K562 (cell line): ENCODE results near the gene ITGB2. TPM values are rescaled to one million over a fixed set of nuclear protein-coding genes. Genes with fewer than 3 reads are reported as not detected.

Source experiments
- FOS ChIP-seq: IDR thresholded peaks from 3 replicates; pipeline ENCODE4 v1.6.1; 2011; ENCODE audit not compliant: insufficient read length; ENCODE audit errors: extremely low read depth
- GATAD2A ChIP-seq: fragments of 450-650 bp; IDR thresholded peaks from 2 replicates; pipeline ENCODE4 v1.6.1; 2017
- KDM1A ChIP-seq, 2 experiments: fragments of 450-650 bp; IDR thresholded peaks; 2 replicates each; pipeline ENCODE4 v1.6.1; 2016; ENCODE audit warnings: mild to moderate bottlenecking in 2 of 2
- KHSRP ChIP-seq: fragments of 450-650 bp; IDR thresholded peaks from 2 replicates; pipeline ENCODE4 v1.6.1; 2017
- NFYB ChIP-seq: IDR thresholded peaks from 2 replicates; pipeline ENCODE4 v1.6.1; 2011; ENCODE audit warnings: mild to moderate bottlenecking, moderate library complexity; ENCODE audit not compliant: insufficient read length; ENCODE audit errors: extremely low read depth
- NR3C1 ChIP-seq: sonication (generic); formaldehyde crosslinking; IDR thresholded peaks from 2 replicates; pipeline ENCODE4 v1.8.1; 2022; ENCODE audit warnings: missing genetic modification reagents
- SAFB ChIP-seq: fragments of 200-400 bp; formaldehyde crosslinking; IDR thresholded peaks from 2 replicates; pipeline ENCODE4 v1.6.1; 2017; ENCODE audit warnings: low read depth, low read length, borderline replicate concordance
- SRSF3 ChIP-seq: fragments of 200-400 bp; formaldehyde crosslinking; IDR thresholded peaks from 2 replicates; pipeline ENCODE4 v1.6.1; 2016; ENCODE audit warnings: mild to moderate bottlenecking, low read length, moderate library complexity; ENCODE audit not compliant: insufficient read depth
- TAF15 ChIP-seq: fragments of 200-400 bp; formaldehyde crosslinking; IDR thresholded peaks from 2 replicates; pipeline ENCODE4 v1.6.1; 2017; ENCODE audit warnings: mild to moderate bottlenecking, low read depth, low read length, moderate library complexity
- polyA plus RNA-seq, 8 experiments: library from polyadenylated mRNA; depleted of rRNA in 4 of 8; stranded (reverse) in 5 of 8; unstranded in 3 of 8; fragments of >200 nt; fragmentation: Nextera tagmentation in 2 of 8; fragmentation: Illumina TruSeq in 1 of 8; extraction: Ambion mirVana in 2 of 8; extraction: Trizol in 1 of 8; gene quantifications; 2 replicates each; pipeline versions ENCODE4 v1.2.1 to v1.2.3, GENCODE V29; 2011 to 2014; ENCODE audit warnings: inconsistent platforms in 1 of 8, missing spikeins in 1 of 8
- total RNA-seq, 7 experiments: library from RNA; depleted of rRNA in 6 of 7; stranded (reverse); fragments of >200 nt in 6 of 7; fragmentation: Illumina TruSeq in 2 of 7; extraction: Trizol in 2 of 7; gene quantifications; 2 replicates each; pipeline versions ENCODE4 v1.2.1 to v1.2.3, GENCODE V29; 2011 to 2021; ENCODE audit warnings: low replicate concordance in 1 of 7
- TF ChIP-seq, protein P1 (sequence below): sonication (generic); formaldehyde crosslinking; IDR thresholded peaks from 2 replicates; pipeline ENCODE4 v1.8.0; 2023; ENCODE audit warnings: missing genetic modification reagents, mild to moderate bottlenecking, borderline replicate concordance
- TF ChIP-seq, protein P2 (sequence below): fragments of 250-450 bp; sonication (Bioruptor Pico); IDR thresholded peaks from 2 replicates; pipeline ENCODE4 v1.5.0; 2020; ENCODE audit warnings: mild to moderate bottlenecking
- TF ChIP-seq, protein P3 (sequence below): fragments of 450-650 bp; formaldehyde crosslinking; IDR thresholded peaks from 2 replicates; pipeline ENCODE4 v1.4.0; 2020; ENCODE audit warnings: mild to moderate bottlenecking, moderate library complexity
- TF ChIP-seq, protein P4 (sequence below): fragments of 450-650 bp; conservative IDR thresholded peaks from 2 replicates; pipeline ENCODE4 v1.6.1; 2016; ENCODE audit warnings: missing genetic modification characterization, low read depth, mild to moderate bottlenecking, missing compliant biosample characterization, moderate library complexity
- TF ChIP-seq, protein P5 (sequence below): fragments of 200-800 bp; sonication (Bioruptor generic); IDR thresholded peaks from 2 replicates; pipeline ENCODE4 v1.6.1; 2017; ENCODE audit warnings: missing genetic modification characterization, missing compliant biosample characterization
- TF ChIP-seq, protein P6 (sequence below): fragments of 450-650 bp; formaldehyde crosslinking; IDR thresholded peaks from 2 replicates; pipeline ENCODE4 v1.4.0; 2020; ENCODE audit warnings: mild to moderate bottlenecking, moderate library complexity

ITGB2 gene
- total and polyA plus RNA-seq, 9 of the 15 experiments (the other 6 are each of a cell fraction or from before 2014, with no cell fraction given), result 0.07 to 1.3 (median 0.51) TPM; not detected in 2

DNA sequence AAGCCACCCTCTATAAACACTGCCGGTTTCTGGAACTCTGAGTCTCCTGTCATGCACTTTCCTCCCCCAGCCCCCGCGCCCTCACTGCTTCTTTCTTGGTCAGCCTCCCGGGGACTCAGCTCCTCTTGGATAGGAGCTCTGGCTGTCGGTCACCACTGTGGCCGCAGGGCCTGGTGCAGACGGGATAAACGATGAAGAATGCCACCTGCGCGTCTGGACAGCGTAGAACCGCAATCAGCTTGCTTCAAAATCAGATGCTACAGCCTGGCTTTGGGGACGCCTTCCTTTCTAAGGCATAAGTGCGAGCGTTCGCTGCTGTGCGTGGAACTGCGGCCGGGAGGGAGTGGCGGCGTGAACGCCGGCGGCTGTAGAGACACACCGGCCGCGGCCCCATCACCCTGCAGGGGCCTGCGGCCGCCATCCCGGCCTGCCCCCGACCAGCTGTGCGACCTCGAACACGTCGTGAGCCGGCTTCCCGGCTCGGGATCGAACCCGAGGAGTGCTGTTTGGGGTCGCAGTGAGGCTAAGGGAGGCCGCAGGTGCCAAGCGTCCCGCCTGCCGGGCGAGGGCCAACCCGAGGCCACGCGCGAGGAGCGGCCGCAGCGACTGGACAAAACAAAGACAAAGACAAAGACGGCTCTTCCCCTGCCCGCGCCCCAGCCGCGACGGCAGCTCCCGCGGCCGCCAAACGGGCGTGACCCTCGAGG is 47.9 kb downstream of the ITGB2 start (continued):
- TF ChIP-seq, protein P1, sequence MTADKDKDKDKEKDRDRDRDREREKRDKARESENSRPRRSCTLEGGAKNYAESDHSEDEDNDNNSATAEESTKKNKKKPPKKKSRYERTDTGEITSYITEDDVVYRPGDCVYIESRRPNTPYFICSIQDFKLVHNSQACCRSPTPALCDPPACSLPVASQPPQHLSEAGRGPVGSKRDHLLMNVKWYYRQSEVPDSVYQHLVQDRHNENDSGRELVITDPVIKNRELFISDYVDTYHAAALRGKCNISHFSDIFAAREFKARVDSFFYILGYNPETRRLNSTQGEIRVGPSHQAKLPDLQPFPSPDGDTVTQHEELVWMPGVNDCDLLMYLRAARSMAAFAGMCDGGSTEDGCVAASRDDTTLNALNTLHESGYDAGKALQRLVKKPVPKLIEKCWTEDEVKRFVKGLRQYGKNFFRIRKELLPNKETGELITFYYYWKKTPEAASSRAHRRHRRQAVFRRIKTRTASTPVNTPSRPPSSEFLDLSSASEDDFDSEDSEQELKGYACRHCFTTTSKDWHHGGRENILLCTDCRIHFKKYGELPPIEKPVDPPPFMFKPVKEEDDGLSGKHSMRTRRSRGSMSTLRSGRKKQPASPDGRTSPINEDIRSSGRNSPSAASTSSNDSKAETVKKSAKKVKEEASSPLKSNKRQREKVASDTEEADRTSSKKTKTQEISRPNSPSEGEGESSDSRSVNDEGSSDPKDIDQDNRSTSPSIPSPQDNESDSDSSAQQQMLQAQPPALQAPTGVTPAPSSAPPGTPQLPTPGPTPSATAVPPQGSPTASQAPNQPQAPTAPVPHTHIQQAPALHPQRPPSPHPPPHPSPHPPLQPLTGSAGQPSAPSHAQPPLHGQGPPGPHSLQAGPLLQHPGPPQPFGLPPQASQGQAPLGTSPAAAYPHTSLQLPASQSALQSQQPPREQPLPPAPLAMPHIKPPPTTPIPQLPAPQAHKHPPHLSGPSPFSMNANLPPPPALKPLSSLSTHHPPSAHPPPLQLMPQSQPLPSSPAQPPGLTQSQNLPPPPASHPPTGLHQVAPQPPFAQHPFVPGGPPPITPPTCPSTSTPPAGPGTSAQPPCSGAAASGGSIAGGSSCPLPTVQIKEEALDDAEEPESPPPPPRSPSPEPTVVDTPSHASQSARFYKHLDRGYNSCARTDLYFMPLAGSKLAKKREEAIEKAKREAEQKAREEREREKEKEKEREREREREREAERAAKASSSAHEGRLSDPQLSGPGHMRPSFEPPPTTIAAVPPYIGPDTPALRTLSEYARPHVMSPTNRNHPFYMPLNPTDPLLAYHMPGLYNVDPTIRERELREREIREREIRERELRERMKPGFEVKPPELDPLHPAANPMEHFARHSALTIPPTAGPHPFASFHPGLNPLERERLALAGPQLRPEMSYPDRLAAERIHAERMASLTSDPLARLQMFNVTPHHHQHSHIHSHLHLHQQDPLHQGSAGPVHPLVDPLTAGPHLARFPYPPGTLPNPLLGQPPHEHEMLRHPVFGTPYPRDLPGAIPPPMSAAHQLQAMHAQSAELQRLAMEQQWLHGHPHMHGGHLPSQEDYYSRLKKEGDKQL (CRISPR knock-in tag), result no peak; the same call in 1 of the 2 replicates
- TF ChIP-seq GATAD2A (no peak), KDM1A (IDR thresholded peaks at IDR 0.05) (no peak), FOS (no peak), NR3C1 (CRISPR knock-in tag) (no peak), NFYB (no peak), TAF15 (no peak), SAFB (0 out of 2 replicates have a peak, but pooled peaks have one; percentile 15), KHSRP (no peak), SRSF3 (no peak)
- TF ChIP-seq, protein P2, sequence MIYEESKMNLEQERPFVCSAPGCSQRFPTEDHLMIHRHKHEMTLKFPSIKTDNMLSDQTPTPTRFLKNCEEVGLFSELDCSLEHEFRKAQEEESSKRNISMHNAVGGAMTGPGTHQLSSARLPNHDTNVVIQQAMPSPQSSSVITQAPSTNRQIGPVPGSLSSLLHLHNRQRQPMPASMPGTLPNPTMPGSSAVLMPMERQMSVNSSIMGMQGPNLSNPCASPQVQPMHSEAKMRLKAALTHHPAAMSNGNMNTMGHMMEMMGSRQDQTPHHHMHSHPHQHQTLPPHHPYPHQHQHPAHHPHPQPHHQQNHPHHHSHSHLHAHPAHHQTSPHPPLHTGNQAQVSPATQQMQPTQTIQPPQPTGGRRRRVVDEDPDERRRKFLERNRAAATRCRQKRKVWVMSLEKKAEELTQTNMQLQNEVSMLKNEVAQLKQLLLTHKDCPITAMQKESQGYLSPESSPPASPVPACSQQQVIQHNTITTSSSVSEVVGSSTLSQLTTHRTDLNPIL (CRISPR knock-in tag), result no peak
- TF ChIP-seq, protein P3, sequence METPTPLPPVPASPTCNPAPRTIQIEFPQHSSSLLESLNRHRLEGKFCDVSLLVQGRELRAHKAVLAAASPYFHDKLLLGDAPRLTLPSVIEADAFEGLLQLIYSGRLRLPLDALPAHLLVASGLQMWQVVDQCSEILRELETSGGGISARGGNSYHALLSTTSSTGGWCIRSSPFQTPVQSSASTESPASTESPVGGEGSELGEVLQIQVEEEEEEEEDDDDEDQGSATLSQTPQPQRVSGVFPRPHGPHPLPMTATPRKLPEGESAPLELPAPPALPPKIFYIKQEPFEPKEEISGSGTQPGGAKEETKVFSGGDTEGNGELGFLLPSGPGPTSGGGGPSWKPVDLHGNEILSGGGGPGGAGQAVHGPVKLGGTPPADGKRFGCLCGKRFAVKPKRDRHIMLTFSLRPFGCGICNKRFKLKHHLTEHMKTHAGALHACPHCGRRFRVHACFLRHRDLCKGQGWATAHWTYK (CRISPR knock-in tag), result no peak
- TF ChIP-seq, protein P4, sequence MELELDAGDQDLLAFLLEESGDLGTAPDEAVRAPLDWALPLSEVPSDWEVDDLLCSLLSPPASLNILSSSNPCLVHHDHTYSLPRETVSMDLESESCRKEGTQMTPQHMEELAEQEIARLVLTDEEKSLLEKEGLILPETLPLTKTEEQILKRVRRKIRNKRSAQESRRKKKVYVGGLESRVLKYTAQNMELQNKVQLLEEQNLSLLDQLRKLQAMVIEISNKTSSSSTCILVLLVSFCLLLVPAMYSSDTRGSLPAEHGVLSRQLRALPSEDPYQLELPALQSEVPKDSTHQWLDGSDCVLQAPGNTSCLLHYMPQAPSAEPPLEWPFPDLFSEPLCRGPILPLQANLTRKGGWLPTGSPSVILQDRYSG (tag), result no peak
- TF ChIP-seq, protein P5, sequence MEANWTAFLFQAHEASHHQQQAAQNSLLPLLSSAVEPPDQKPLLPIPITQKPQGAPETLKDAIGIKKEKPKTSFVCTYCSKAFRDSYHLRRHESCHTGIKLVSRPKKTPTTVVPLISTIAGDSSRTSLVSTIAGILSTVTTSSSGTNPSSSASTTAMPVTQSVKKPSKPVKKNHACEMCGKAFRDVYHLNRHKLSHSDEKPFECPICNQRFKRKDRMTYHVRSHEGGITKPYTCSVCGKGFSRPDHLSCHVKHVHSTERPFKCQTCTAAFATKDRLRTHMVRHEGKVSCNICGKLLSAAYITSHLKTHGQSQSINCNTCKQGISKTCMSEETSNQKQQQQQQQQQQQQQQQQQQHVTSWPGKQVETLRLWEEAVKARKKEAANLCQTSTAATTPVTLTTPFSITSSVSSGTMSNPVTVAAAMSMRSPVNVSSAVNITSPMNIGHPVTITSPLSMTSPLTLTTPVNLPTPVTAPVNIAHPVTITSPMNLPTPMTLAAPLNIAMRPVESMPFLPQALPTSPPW, result no peak
- TF ChIP-seq, protein P6, sequence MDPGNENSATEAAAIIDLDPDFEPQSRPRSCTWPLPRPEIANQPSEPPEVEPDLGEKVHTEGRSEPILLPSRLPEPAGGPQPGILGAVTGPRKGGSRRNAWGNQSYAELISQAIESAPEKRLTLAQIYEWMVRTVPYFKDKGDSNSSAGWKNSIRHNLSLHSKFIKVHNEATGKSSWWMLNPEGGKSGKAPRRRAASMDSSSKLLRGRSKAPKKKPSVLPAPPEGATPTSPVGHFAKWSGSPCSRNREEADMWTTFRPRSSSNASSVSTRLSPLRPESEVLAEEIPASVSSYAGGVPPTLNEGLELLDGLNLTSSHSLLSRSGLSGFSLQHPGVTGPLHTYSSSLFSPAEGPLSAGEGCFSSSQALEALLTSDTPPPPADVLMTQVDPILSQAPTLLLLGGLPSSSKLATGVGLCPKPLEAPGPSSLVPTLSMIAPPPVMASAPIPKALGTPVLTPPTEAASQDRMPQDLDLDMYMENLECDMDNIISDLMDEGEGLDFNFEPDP (CRISPR knock-in tag), result no peak
